Fibroblast of gingiva (primary cell): ENCODE data around the gene TFDP2.
A peak's percentile ranks its signal among the peaks of the same experiment; 100 is the strongest.

Experiments
- DNase-seq: peaks from one replicate; pipeline ENCODE4 v3.0.0-alpha.2; 2011; ENCODE audit warnings: low read depth

TFDP2 gene

GRCh38 chr3:142072816-142073215 lies 76.5 kb downstream of the TFDP2 start:
- DNase-seq: no peak

DNA sequence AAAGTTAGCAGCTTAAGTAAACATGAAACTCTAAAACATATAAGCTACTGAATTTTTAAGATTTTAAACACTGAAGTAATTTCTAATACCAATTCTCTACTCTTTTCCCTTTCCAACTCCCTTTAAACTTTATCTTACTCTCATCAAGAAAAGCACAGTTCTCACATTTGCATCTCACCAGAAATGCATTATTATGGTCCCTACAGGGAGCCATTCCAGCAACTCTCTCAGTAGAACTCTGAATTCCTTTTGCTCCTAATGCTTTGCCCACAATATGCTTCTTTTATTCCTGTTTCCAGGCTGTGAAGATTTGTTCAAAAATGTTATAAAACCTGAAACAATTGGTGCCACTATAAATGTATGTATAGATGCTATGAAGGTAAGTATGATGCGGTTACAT lies 83.4 kb downstream of the TFDP2 start:
- DNase-seq: no peak

DNA sequence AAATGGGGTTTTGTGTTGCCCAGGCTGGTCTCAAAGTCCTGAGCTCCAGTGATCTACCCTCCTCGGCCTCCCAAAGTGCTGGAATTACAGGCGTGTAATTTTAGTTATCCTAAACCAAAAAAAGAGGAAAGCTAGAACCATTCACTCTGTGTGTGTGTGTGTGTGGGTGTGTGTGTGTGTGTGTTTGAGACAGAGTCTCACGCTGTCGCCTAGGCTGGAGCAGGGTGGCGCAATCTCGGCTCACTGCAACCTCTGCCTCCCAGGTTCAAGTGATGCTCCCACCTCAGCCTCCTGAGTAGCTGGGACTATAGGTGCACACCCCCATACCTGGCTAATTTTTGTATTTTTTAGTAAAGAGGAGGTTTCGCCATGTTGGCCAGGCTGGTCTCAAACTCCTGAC lies 84.0 kb downstream of the TFDP2 start:
- DNase-seq: no peak

DNA sequence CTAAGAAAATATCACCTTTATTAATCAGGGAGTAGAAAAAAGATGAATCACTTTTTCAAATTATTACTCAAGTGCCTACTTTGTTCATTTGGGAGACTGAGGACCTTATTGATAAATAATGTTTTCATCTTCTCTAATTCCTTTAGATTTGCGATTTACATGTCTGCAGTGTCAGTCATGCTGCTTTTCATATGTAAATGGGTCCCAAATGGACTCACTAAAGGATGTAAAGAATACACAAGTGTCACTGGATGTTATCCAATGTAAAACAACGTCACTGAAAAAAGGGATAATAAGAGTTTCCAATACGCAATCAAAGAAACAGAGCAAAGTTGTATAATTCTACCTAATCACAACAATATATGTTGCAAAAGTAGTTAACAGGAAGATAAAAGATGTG lies 84.9 kb downstream of the TFDP2 start:
- no peak for DNase-seq

DNA sequence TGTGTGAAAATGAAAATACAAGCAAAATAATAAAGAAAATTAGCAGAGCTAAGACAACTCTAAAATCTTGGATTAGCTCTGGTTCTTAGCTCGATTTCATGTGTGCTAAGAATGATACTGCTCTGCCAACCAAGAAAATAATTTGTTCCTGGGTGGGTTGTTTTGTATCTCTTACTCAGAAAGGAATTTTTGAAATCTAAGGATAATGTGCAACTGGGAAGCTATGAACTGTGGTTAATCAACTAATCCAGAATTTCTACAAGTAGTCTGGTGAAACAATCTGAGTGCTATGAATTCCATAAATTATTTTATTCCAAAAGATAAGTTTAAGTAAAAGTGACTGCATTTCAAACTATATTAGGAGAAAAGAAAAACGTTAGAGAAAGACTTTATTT lies 92.0 kb downstream of the TFDP2 start:
- DNase-seq: no peak

GRCh38 chr3:142056656-142057330 lies 92.6 kb downstream of the TFDP2 start:
- no peak for DNase-seq

DNA sequence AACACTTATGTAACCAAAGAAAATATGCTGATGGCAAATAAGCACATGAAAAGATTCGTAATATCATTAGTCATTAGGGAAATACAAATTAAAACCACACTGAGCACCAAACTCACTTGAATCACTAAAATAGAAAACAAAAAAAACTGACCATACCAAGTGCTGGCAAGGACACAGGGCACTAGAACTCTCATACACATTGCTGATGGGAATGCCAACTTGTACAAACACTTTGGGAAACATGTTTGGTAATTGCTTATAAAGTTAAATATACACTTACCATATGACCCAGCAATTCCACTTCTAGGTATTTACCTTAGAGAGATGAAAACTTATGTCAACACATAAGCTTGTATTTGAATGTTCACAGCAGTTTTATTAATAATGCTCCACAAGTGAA lies 95.5 kb downstream of the TFDP2 start:
- no peak for DNase-seq

DNA sequence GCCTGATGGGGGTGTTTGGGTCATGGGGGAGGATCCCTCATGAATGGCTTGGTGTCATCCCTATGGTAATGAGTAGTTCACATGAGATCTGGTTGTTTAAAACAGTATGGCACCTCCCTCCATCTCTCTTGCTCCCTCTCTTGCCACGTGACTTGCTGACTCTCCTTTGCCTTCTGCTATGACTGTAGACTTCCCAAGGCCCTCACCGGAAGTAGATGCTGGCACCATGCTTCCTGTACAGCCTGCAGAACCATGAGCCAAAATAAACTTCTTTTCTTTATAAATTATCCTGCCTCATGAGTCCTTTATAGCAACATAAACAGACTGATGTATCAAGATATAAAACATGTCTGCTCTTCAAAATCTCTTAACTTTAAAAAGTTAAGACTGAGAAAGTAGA lies 96.1 kb downstream of the TFDP2 start:
- no peak for DNase-seq

DNA sequence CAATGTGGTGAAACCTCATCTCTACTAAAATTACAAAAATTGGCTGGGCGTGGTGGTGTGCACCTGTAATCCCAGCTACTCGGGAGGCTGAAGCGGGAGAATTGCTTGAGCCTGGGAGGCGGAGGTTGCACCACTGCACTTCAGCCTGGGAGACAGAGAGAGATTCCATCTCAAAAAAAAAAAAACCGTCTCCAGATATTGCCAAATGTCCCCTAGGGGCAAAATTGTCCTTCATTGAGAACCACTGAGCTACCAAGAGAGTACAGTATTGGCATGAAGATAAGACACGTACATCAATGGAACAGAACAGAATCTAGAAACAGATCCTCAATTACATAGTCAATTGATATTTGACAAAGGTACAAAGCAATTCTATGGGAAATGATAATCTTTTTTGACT lies 98.0 kb downstream of the TFDP2 start:
- DNase-seq: no peak

DNA sequence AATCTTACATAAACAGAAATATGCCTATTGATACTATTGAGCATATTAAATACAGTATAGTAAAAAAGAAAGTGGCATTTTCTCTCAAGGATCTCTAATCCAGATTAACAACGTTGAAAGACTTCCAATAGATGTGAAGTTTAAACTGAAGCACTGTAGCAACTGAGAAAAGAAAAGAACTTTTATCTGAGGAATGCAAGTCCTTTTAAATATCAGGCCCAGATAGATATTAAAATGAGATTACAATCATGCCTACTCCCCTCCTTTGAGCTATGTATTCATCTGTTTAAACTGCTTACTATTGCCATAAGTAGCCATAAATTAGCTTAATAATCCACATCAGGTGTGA lies 102.3 kb downstream of the TFDP2 start:
- DNase-seq: no peak

DNA sequence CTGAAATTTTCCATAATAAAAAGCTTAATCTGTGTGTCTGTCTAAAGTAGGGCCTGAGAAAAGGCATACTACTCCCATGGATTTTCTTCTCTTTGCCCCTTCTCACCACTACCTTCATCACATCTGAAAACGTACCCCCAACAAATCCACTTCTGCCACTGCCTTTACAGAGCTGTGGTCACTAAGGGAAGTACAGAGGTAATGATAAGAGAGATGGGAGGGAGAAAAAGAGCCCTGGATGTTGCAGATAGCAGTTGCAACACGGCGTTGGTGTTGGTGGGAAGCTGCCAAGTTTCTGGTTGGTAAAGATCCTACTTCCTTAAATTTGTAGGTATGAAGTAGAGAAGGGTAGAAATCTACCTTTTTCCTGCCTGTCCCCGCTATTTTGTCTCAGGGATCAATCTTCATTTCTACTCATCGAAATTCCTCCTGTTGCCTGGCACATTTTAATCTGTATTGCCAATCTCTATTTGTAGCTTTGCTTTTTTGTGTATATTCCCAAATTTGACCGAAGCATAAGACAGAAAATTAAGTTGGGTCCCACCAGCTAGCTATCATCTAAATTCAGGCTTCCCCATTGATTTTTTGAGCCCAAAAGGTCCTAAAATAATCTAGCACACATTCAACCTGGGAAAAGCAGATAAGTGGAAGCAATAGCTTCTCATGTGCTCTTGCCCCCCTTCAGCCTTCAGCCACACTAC lies 102.9 kb downstream of the TFDP2 start:
- DNase-seq: no peak

GRCh38 chr3:142040941-142041491 lies 108.3 kb downstream of the TFDP2 start:
- DNase-seq: no peak

GRCh38 chr3:142035308-142035922 lies 113.9 kb downstream of the TFDP2 start:
- DNase-seq: no peak

DNA sequence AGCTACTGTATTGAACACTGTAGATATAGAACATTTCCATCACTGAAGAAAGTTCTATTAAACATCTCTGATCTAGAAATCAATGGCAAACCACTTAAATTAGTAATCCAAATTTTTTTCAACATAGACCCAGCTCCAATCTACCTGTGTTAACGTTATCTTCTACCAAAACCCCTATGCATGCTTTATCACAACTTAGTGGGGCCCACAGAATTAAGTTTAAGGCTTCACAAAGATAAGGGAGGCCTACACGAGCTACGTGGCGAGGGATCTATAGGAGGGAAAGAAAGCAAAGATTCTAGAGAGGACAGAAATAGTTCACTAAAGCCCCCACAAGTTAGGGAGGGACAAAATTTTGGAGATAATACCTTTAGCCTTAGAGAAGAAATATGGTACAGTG lies 116.1 kb downstream of the TFDP2 start:
- DNase-seq: no peak

- no peak for DNase-seq
Measured at GRCh38 chr3:142031575-142031974, 117.8 kb downstream of the TFDP2 start.

- no peak for DNase-seq
Measured at GRCh38 chr3:142029791-142030190, 119.6 kb downstream of the TFDP2 start.

DNA sequence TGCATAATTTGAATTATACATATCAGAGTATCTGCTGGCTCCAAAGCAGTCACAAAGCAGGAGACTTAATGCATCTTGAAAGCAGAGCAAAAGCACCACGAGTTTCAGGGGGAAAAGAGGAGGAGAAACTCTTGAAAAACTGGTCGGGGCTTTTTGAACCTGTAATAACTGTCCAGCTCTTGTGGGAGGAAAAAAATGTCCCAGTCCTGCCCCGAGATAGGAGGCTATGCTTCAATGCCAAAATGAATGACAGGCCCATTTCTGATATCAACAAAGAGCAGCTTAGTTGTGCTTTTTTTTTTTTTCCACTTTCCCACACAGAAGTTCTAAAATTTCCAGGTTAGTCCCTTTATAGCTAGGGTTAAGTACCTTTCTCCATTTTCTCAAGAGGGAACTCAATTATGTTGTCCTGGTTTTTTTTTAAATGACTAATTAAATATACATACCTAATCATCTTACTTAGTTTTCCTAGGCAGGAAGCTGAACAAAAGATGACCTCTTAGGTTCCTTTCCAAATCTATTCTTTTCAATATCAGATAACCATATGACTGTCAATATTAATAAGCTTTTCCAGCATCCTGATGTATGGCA lies 120.2 kb downstream of the TFDP2 start:
- DNase-seq: no peak

- peak; percentile 82 for DNase-seq
Measured at GRCh38 chr3:142028243-142028777, 121.0 kb downstream of the TFDP2 start.

DNA sequence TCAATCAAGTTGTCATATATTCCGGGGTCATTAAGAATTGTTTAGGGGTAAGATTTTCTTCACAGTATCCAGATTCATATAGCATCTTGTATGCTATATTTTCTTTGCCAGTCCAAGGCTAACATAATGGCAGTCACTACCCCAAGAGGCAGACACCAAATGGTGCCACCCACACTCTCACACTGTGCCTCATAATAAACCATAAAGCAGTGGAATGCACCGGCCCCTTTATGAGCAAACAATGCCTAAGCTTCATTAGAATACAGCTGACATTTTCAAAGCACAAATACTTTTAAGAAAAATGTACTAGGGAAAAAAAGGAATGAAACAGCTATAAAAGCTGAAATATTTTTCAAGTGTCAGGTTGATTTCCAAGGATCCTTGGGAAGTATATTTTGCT lies 121.6 kb downstream of the TFDP2 start:
- DNase-seq: no peak

DNA sequence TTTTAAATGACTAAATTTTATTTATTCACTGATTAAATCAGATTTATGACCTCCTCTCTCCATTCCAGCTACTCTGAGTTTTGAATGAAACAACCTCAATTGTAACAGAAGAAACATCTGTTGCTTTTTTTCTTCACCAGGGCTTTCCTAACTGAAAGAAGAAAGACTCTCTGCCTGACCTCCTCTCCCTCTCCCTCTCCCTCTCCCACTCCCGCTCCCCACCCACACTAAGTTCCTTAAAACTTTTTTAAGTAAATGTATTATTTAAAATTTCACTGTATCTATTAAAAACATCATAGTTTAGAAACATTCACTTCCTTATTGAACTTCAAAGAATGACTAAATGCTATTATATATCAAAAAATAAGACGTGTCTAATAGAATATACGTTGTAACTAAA lies 122.0 kb downstream of the TFDP2 start:
- no peak for DNase-seq

DNA sequence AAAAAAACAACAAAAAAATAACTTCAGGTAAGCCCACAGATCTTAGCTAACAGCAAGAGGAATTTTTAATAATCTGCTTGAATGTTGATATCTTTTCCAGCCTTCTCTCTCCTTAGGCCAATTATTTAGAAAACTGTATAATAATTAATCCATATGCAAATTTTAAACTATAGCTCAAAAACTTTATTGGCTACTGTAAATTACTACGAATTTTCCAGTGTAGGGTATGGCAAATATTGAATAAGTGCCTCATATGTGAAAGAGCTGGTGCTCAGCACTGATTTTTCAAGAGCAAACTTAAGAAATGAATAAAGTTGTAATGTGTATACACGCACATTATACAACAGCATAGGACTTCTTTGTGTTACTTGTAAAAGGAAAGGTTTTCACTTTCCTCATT lies 123.0 kb downstream of the TFDP2 start:
- DNase-seq: no peak

GRCh38 chr3:142022381-142022780 lies 127.0 kb downstream of the TFDP2 start:
- no peak for DNase-seq

- DNase-seq: no peak
Measured at GRCh38 chr3:142021127-142021526, 128.2 kb downstream of the TFDP2 start.
